HG03135 (cell line): ENCODE measurements around the gene QRFP.

ENCODE experiments used
- ATAC-seq: cut with Tn5 transposase; IDR thresholded peaks from one replicate; pipeline ENCODE4 v1.9.1; 2021; ENCODE audit warnings: mild to moderate bottlenecking, moderate library complexity; ENCODE audit not compliant: unreplicated experiment

QRFP gene

DNA sequence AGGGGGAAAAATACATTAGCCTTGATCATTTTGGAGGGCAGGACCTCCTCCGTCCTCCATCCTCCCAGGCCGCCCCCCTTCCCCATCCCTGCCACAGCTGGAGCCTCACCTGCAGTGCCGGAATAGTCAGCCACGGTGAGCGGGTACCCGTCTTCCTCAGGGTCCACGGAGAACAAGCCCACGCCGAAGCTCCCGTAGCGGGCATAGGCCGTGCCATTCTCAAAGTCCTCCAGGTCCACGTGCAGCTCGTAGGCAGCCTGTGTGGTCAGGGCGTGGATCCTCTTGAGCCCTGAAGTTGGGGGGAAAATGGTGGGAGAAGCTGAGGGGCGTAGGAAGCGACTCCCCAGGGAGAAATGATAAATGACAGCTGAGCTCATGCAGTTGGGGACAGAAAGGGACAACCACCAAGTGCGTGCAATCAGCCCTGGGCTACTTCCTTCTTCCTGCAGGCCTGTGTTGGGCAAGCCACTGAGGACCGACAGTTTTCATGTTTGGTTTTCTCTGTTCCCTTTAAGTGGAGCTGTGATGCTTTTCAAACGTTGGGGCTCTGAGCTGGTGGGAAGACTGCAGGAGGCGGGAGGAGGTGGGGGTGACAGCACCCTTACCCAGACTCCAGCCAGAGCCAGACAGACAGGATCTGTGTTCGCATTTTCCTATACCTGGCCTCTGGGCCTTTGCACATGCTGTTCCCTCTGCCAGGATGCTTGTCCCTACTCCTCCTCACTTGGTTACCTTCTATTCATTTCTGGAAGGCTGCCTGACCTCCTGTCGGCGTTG, 8.7 kb upstream of the QRFP start:
- no peak for ATAC-seq

DNA sequence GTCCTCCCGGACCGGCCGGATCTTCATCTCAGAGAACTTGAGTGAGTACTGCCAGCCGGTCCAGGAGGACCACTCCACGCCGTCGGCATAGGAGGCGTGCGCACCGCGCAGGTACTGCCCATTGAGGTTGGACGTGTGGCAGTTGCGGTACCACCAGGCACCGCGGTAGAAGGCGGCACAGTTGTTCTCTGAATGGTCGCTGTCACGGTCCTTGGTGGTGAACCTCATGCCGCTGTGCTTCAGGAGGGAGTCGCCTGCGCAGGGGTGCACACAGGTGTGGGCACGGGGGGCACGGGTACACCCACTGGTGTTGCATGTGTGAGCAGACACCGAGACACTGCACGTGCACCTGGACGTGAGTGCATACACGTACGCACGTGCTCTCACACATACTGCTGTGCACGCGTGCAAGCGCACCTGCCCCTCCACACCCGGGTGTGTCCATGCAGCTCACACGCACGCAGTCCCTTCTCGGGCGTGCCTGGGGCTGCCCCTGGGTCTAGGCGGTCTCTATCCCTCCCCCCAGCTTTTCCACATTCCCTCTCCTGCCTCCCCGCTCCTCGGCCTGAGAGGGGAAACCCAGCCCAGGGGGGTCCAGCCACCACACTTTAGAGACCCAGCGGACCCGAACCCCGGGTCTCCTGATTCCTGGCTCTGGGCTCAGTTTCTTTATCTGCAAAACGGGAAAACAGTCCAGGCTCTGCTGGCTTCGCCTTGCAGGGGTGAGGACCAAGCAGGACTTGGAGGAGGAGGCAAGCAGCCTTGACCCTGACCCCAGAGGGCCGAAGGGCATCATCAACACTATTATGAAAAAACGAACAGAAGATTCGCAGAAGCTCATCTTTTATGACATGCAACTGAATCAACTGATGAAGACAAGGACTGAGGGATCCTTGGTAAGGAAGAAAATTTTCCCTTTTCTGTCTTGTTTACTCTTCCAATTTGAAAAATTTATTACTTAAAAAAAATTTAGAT, 7.7 kb upstream of the QRFP start:
- no peak for ATAC-seq

DNA sequence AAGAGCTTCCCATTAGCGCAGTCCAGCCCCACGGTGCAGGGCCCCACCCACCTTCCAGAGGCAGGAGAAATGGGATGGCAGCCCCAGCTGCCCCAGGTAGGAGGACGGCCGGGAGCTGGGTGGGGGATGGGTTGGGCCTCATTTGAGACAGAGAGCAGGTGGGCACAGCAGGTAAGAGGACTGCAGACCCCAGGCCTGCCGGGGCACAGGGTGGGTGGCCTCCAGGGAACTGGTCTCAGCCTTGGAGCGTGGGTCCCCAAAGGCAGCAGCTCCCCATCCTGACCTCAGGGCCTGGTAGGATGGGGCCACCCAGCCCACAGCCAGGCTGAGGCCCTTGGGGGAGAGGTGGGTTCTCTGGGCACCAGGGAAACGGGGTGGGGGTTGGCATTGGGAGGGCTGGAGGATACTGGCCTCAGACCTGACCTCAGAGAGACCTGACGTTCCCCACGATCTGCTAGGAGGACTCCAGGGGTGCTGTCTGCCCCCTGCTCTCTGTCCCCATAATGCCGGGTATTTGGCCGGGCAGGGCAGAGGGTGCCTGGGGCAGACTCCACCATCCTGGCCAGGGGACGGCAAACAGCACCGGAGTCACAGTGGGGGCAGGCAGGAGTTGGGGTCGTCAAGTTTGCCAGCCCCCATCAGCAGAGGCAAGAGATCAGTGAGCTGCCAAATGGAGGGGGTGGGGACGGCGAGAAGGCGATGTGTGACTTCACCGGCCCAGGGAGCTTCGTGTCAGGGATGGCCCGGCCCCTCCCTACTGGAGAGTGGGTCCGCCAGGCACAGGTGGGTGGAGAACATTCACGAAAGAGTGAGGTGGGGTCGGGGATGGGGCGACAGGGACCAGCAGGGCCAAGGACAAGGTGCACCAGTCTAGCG, 6.8 kb upstream of the QRFP start:
- no peak for ATAC-seq

DNA sequence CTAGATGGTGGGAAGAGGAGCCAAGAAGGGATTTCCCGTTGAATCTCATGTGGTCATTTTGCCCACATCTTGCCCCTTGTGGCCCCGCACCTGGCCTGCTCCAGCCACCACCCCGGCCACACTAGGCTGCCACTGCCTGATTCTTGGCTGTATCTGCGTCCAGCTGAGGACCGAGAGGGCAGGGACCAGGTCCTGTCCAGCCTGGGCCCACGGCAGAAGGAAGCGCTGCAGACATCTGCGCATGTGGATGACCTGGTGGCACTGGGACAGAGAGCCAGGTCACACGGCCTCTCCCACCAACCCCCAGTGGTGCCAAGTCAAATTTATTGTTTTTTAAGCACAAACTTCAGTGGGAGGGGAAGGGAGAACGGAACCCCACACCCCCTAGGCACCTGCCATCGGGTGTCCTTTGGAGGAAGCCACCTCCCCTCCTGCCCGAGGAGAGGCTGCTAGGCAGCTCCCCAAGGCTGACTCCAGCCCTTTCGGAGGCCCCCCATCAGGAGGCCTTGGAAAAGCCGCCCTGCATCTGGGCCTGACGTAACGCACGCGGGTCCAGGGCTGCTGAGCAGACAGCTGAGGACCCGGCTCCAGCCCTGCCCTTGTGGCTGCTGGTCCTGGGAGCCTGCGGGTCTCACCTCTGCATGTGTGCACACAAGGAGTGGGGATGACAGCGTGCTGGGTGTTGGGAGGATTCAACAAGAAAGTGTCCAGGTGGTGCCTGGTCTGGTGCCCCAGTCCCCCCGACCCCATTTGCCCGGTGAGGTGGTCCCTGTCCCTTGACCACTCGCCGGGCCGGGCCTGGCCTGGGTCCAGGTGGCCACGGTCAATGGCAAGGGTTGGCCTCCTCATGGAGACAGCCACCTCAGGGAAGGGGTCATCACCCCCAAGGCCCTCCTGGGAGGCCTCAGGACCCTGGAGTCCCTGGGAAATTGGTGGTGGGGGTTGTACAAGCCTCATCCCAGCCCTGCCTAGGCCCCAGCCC, 5.9 kb upstream of the QRFP start:
- ATAC-seq, result no peak

DNA sequence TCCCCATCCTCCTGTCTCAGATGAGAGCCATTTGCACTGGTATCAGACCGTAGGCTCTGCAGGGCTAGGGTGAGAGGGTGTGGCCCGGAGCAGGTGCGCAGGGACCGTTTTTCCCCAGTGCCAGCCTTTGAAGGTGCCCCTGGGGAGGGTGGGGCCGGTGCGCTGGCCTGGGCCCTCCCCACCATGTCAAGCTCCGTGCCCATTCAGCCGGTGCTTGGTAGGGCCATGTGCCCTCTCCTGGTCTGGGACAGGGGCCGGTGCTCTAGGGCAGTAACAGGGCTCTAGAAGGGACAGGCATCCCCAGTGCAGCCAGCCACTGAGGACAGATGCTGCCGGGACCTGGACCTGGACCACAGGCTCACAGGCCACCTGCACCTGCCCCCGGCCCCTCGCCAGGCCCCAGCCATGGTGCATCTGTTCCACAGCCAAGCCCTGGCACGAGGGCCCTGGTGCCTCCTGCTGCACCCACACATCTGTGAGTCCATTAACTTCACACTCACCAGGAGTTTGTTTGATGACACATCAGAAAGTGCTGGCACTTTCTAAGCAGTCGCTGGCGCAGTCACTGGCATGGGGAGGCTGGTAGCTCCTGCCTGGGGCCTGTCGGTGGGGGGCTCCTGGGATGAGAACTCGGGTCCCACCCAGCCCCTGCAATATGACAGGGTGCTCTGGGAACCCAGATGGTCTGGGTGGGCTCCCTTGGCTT, 5.0 kb upstream of the QRFP start:
- no peak for ATAC-seq

DNA sequence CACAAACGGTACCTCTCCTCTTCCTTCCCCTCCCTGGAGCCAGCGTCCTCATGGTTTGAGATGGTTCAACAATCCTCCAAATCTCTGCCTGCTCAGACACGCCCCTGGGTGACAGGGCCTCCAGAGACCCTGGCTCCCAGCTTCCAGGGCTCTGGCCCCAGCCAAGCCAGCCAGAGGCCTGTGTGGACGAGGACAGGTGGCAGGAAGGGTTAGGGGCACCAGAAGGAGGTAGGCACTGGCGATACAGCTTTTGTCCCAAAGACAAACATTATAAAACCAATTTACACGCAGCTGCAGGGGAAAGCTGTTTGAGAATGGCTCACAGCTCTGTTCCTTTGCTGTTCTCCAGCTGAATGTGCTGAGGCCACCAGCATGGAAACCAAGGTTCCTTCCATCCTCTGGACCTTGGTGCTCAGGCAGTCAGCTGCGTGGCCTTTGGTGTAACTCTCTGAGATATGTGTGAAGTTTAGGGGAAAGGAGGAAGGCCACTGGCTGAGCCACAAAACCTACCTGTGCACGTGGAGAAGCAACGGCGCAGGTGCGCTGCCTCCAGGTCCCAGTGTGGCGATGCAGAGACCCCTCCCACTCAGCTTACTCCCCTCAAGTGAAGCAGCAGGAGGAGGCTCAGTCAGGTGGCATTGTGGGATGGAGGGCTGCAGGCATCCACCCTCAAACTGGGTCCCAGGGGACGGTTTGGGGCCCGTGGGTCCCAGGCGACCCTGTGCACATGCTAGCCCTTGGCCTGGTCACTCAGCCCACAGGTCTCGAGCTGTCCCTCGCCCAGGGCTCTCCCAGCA, 4.3 kb upstream of the QRFP start:
- ATAC-seq, result no peak

DNA sequence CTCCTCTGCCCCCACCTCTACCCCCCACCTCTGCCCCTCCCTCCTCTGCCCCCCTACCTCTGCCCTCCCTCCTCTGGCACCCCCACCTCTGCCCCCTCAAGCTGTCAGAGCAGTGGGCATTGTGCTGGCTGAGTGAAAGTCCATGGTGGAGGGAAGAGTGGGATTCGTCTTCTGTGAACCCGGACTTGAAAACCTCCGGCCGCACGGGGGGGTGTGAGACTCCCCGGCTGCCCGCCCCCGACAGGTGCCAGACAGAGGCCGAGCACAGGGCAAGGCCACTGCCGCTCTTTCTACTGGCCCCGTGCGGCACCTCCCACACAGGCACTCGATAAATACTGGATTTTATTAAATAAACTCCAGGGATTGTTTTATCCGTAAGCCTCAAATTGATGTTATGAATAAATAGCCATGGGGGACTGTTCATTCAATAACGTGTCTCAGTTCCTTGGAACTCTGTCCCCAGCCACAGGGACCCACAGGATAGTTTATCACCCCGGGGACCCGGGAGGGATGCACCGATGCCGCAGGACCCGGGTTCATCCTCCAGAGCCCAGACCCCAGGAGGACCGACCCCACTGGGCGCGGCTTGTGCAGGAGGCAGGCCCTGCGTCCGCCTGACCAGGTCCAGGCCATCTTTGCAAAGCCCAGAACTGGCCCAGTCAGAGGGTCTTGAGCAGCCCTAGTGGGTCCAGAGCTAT, 2.6 kb upstream of the QRFP start:
- no peak for ATAC-seq

DNA sequence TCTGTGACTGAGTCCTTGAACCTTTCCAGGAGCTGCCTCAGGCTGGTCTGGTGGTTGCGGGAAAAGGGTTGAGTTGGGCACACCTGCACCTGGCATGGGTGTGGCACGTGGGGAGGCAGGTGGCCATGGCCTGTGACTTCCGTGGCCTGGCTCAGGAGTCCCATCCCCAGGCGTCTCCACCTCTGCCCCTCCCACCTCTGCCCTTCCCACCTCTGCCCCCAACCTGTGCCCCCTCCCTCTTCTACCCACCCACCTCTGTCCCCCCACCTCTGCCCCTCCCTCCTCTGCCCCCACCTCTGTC, 1.9 kb upstream of the QRFP start:
- ATAC-seq, result no peak

DNA sequence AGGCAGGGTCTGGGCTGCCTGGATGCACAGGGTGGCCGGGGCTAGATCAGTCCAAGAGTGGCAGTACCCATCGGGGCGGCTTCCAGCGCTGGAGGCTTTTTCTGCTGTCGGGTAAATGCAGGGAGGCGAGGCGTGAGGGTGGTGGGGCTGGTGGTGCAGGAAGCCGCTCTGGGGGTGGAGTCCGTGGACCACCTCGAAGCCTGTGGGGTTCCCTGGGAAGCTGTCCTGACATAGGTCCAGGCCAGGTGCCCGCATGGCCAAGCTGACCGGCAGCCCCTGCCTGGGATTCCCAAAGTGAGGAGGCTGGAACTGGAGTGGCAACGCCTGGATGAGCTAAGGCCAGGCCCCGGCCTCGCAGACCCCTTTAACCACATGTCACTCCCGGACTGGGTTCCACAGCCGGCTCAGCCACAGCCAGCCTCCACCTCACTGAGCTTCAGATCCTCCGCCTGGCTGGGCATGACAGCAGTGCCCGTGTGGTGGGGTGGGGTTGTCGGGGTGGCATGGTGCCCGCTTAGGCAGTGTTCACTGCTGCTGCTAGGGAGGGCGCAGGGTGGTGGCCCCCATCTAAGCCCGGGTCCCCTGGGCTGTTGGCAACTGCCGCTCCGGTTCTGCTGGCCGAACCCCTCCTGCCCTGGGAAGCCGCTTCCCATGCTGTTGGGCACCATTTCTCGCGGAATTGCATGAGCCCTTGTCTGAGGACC, 1.4 kb upstream of the QRFP start:
- no peak for ATAC-seq

DNA sequence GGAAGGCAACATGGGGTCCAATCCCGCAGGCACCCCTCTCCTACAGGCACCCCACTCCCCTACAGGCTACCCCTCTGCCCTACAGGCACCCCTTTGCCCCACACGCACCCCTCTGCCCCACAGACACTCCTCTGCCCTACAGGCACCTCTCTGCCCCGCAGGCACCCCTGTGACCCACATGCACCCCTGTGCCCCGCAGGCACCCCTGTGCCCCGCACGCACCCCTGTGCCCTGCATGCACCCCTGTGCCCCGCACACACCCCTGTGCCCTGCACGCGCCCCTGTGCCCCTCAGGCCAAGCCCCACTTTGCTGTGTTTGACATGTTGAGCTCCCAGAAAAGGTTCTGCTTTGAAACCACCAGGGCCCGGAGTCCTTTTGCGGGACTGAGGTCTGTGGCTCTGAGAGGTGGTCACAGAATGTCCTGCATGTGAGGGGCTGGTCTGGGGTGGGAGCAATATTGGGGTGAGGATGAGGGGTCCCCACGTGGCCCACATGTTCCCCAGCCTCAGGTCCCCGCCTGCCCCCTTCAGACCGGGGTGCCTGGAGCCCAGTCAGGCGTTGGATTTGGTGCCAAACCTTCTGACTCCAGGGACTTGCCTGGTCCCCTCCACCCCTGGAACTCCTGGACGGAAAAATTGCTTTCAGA, 616 bp upstream of the QRFP start:
- no peak for ATAC-seq

DNA sequence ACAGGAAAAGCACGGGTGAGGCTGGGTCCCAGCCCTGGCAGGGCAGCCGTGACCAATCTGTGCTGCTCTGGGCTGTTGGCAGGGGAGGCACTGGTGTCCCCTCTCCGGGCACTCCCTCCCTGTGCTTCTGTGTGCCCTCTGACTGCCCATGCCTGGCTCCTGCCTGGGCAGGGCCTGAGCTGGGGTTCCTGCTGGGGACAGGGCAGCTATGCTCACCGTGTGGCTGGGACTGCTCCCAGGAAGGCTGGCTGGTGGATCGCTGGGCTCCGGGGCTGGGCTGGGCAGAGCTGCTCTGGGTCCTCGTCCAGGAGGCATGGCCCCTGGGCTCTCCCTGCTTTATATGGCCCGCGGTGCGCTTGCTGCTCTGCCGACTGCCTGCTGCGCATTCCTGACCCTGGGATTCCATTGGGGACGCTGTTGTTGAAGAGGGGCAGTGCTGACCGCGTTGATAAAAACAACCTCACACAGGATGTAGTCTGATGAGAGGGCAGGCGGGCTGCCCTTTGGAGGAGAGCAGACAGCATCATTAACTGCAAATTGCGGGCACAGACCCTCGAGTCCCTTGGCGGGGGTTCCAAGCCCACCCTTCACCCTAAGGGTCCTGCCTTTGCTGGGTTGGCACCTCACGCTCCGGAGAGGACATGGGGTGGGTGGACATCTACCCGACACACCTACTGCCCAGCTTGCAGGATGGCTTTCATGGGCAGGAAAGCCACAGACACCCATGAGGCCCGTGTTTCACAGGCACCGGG, 955 bp downstream of the QRFP start:
- no peak for ATAC-seq

DNA sequence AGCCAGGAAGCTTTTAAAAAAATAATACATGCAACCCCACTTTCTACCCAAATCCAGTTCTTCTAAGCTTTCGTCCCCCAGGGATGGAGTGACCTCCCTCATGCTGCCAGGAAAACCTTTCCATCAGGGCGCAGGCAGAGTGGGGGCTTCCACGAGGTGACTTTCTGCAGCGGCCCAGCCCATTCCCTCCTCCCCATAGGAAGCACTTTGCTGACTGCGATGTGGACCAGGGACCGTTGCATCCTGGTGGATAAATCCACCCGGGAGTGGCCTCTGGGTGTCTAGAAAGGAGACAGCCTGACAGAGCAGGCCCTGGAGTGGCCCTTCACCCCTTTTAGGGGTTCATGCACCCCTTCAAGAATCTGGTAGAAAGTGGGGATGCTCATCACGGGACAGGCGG, 1.6 kb downstream of the QRFP start:
- no peak for ATAC-seq

DNA sequence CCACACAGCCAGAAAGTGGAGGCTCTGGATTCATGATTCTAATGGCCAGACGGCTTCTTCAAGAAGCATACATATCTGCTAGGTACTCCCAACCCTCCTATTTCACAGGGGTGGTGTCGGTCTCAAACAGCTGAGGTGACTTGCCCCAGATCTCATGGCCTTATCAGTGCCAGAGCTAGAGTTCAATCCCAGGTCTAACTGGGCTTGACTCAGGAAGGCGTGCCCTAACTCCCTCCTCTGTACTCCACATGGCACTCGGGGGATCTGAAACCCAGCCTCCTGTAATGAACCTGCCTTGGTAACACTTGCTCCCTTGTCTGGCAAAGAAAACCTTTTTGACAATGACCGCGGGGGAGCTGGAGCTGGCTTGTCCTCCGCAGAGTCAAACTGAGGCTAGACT, 2.1 kb downstream of the QRFP start:
- ATAC-seq, result no peak

DNA sequence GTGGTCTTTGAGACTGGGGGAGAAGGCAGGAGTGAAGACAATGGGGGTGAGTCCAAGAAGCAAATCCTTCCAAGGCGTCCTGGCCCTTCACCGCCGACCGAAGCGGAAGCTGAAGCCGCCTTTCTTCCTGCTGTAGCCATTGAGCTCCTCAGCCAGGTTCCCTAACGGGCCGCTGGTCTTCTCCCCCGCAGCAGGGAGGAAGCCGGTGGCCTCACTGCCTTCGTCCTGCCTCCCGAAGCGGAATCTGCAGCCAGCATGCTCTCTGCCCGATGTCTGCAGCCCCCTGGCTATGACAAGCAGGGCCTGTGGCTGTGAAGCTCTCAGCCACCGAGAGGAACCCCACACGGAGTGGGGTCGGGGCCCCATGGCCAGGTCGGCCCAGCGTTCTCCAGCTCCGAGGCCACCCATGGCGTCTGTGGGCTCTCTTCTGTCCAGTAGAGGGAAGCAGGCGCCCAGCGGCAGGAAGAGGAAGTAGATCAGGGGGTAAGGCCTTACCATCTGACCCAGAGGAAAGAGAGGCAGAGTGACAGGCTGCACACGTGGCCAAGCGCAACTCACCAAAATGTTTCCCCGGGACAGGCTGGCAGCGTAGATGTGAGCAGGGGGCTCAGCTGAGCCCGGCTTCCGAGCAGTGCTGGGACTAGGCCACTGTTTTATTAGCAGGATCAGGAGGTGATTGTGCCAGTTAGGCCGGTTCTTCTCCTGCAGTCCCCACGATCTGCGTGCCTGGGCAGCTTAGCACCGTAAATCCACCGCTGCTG, 3.1 kb downstream of the QRFP start:
- ATAC-seq, result no peak

DNA sequence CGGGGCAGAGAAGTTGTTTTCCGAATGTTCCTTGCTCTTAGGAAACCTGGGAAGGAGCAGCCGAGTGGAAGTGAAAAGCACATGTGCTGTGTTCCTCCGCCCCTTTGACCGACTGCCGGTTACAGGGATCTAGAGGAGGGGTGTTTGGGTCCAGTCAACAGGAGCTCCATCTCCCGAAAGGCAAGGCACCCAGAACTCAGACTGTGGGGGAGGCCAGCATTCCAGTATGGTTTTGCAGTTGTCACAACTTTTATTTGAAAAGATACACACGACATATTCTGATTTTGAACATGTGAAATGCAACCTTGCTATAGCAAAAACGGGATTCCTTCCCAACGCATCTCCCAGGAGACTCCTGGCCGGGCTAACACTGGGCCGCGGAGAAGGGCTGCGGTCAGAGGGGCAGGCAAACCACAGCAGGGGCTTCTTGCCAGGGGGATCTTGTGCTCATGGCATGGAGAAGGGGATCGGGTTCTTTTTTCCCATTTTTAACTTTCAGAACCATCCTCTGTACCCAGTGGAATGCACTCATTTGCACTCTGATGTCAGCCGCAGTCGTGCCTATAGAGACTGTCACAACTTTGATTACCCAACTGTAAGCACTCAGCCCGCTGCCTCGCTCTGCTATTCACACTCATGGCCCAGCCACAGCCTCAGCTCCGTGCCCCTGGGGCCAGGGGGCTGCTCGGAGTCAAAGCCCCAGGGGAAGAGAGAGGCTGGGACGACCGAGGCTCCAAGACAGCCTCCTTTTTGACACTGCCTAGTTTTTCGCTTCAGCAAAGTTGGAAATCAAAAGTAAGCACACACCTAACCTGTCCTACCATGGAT, 3.9 kb downstream of the QRFP start:
- ATAC-seq, result no peak
